Right lobe of liver (tissue), 4 donors: ENCODE results near the gene COPS7B.

Experiments used
- POLR2A ChIP-seq: fragments of 450-650 bp; IDR thresholded peaks from one replicate; pipeline ENCODE4 v1.6.1; 2017; ENCODE audit warnings: antibody characterized with exemption, mild to moderate bottlenecking
- TF ChIP-seq, protein P1 (sequence below), 4 donors: fragments of 200-600 bp in 3 of 4; fragments of 450-650 bp in 1 of 4; IDR thresholded peaks; one replicate each; pipeline versions ENCODE4 v1.5.1 to v1.8.0; 2016 to 2022; ENCODE audit warnings: antibody characterized with exemption in 4 of 4, mild to moderate bottlenecking in 2 of 4
- donor health status: DM: no; HTN: no; CAD: no.
- donor health status: DM: no; HTN: no; CAD: no.
- donor health status: DM: no; HTN: yes; CAD: no.

DNA sequence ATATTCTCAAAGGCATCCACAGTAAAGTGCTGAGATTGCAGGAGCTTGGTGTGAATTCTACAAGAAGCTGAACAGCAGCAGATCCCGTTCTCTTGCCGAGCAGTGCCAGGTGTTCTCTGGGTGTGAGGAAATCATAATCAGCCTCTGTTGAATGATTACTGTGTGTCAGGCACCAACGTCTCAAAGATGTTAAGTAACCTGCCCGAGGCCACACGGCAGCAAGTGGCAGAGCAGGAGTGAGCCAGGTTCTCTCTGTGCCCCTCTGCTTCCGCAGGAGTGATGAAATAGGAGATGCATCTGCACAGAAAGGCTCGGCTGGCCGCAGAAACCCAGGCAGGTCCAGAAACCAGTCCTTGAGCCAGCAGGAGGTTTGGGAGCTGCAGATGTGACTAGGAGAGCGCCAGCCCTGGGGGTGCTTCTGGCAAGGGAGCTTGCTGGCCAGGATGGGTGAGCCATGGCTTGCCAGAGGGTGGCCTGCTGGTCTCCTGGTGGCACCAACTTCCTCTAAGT, 68.4 kb downstream of the COPS7B start:
- TF ChIP-seq, protein P1, sequence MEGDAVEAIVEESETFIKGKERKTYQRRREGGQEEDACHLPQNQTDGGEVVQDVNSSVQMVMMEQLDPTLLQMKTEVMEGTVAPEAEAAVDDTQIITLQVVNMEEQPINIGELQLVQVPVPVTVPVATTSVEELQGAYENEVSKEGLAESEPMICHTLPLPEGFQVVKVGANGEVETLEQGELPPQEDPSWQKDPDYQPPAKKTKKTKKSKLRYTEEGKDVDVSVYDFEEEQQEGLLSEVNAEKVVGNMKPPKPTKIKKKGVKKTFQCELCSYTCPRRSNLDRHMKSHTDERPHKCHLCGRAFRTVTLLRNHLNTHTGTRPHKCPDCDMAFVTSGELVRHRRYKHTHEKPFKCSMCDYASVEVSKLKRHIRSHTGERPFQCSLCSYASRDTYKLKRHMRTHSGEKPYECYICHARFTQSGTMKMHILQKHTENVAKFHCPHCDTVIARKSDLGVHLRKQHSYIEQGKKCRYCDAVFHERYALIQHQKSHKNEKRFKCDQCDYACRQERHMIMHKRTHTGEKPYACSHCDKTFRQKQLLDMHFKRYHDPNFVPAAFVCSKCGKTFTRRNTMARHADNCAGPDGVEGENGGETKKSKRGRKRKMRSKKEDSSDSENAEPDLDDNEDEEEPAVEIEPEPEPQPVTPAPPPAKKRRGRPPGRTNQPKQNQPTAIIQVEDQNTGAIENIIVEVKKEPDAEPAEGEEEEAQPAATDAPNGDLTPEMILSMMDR (IDR thresholded peaks at IDR 0.05), result no peak
- TF ChIP-seq POLR2A, result no peak
